Stimulated activated CD4-positive, alpha-beta T cell treated with anti-CD3 and anti-CD28 coated beads, Interleukin-2, amount 100 ng/mL, for 48 hours (primary cell): ENCODE data around the gene PLIN4.
A peak's percentile ranks its signal among the peaks of the same experiment; 100 is the strongest.
"Not testable (repeated sequence)": the region's sequence is repeated elsewhere in the genome, so short reads cannot be mapped to it uniquely, and the experiment has no call there.

ENCODE experiments used
- DNase-seq, 2 donors: peaks; one replicate each; pipeline ENCODE4 v3.0.0-alpha.2; 2020

PLIN4 gene, protein sequence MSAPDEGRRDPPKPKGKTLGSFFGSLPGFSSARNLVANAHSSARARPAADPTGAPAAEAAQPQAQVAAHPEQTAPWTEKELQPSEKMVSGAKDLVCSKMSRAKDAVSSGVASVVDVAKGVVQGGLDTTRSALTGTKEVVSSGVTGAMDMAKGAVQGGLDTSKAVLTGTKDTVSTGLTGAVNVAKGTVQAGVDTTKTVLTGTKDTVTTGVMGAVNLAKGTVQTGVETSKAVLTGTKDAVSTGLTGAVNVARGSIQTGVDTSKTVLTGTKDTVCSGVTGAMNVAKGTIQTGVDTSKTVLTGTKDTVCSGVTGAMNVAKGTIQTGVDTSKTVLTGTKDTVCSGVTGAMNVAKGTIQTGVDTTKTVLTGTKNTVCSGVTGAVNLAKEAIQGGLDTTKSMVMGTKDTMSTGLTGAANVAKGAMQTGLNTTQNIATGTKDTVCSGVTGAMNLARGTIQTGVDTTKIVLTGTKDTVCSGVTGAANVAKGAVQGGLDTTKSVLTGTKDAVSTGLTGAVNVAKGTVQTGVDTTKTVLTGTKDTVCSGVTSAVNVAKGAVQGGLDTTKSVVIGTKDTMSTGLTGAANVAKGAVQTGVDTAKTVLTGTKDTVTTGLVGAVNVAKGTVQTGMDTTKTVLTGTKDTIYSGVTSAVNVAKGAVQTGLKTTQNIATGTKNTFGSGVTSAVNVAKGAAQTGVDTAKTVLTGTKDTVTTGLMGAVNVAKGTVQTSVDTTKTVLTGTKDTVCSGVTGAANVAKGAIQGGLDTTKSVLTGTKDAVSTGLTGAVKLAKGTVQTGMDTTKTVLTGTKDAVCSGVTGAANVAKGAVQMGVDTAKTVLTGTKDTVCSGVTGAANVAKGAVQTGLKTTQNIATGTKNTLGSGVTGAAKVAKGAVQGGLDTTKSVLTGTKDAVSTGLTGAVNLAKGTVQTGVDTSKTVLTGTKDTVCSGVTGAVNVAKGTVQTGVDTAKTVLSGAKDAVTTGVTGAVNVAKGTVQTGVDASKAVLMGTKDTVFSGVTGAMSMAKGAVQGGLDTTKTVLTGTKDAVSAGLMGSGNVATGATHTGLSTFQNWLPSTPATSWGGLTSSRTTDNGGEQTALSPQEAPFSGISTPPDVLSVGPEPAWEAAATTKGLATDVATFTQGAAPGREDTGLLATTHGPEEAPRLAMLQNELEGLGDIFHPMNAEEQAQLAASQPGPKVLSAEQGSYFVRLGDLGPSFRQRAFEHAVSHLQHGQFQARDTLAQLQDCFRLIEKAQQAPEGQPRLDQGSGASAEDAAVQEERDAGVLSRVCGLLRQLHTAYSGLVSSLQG (N-terminal part only)

GRCh38 chr19:4518345-4519171 is at the start of gene PLIN4:
TSS of gene PLIN4 (minus strand) at chr19:4518486. CDS start at chr19:4518272, 214 bp downstream.
- no peak for DNase-seq

DNA sequence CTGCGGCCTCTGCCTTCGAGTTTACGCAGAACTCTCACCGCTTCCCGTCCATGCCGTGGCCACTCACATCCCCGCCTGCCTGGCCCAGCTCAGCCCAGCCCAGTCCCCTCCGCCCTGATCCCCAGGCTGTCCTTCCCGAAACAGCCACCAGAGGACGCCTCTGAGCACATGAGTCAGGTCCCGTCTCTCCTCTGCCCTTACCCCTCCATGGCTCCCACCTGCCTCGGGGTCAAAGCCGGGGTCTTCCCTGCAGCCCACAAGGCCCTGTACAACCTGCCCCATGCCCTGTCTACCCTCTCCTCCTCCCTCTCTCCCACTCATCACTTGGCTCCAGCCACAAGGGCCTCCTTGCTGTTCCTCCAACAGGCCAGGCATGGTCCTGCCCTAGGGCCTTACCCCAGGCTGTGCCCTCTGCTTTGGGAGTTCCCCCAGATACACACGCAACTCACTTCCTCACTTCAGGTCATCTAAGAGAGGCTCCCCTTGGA is 49.3 kb upstream of the PLIN4 start:
- DNase-seq, result peak; percentile 74 to 75

- no peak for DNase-seq
Measured at GRCh38 chr19:4566402-4567051, 48.2 kb upstream of the PLIN4 start.

DNA sequence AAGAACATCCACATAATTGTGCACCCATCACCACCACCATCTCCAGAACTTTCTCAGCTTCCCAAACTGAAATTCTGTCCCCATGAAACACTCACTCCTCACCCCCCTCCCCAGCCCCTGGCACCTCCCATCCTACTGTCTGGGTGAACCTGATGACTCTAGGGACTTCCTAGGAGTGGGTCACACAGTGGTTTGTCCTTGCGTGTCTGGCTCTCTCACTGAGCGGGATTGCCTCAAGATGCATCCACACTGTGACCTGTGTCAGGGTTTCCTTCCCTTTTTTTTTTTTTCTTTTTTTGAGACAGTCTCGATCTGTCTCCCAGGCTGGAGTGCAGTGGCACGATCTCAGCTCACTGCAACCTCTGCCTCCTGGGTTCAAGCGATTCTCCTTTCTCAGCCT is 45.3 kb upstream of the PLIN4 start:
- not testable (repeated sequence) for DNase-seq

GRCh38 chr19:4562085-4562484 is 43.8 kb upstream of the PLIN4 start:
- not testable (repeated sequence) for DNase-seq

DNA sequence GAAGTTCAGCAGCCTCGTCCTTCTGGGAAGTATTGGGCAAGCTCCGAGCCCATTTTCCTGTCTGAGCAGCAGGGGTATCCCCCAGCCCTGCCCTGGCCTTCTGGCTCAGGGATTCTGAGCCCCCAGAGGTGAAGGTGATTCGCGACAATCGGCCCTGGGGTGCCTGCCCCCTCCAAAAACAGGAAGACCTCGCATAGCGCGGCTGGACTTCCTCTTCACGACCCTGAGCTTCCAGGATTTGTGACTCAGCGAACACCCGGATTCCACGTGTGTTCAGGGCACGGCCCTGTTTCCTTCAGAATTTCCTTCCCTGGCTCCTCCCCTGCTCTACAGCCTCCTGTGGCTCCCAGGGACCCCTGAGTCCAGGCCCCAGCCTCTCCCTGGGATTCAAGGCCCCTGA is 41.3 kb upstream of the PLIN4 start, which contains the start of gene SEMA6B:
Gene SEMA6B, minus strand, starts transcription at position 116 of the 400 bp plus-strand sequence. CDS start 1,227 bp downstream, outside the sequence.
- no peak for DNase-seq

GRCh38 chr19:4557971-4558941 is 40.0 kb upstream of the PLIN4 start:
- peak; percentile 40 to 58 for DNase-seq

DNA sequence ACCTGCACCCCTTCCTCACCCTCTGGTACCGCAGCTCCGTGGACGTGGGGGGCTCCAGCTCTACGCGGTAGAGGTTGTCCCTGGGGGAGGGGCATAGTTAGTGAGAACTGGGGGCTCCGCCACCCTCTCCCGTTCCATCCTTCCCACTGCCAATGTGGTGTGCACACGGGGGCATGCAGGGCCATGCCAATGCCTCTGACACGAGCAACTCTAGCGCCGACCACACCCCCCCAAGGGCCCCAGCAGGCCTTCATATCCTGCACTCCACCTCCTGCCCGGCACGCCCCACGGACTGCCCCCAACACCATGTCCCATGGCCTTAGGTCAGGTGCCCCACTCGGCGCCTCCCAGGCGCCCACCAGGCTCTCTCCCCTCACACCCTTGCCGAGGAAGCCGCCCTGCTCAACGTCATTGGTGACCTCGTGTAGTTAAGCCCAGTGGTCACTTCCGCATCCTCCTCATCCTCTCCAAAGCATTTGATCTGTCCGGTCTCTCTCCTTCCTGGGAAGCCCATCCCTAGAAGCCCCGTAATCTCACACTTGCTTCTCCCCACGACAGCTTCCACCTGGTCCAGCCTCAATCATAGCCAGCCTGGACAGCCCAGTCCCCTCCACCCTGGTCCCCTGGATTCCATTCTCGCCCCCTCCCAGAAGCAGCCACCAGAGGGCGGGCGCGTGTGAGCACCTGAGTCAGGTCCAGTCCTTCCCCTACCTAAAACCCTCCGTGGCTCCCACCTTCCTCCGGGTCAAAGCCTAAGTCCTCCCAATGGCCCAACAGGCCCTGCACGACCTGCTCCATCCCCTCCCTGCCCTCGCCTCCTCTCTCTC is 39.1 kb upstream of the PLIN4 start:
- DNase-seq, result no peak

DNA sequence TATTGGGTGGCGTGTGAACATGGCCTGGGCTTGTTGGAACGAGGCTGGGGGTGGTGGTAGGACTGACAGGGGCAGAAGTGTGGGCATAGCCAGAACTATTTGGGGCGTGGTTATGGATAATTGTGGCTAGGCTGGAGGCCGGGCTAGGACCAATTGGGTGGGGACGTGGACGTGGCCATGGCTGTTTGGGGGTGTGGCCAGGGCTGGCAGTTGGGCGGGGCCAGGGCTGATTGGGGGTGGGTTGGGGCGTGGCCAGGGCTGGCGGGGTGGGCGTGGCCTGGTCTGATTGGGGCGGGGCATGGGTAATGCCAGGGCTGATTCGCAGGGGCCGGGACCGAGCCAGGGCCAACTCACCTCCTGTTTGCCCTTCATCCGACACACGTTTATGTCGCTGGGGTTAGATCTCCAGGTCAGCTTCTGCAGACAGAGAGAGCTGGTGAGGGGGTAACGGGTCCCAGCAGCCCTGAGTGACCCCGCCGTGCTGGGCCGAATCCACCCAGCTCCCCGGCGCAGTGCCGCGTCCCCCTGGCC is 38.4 kb upstream of the PLIN4 start:
- peak; percentile 23 to 52 for DNase-seq

GRCh38 chr19:4555657-4556561 is 37.6 kb upstream of the PLIN4 start:
- no peak for DNase-seq

- DNase-seq, result no peak
Measured at GRCh38 chr19:4554717-4555116, 36.4 kb upstream of the PLIN4 start.

DNA sequence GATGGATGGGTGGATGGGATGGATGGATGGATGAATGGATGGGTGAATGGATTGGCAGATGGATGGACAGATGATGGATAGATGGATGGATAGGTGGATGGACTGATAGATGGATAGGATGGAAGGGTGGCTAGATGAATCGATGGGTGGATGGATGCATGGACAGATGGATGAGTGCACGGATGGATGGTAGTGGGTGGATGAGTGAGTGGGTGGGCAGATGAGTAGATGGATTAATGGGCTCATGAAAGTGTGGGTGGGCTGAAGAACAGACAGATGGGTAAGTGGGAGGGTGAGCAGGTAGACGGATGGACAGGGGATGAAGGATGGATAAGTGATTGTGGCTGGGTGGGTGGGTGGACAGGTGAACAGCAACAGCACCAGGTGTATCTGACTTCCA is 35.5 kb upstream of the PLIN4 start:
- DNase-seq, result no peak

DNA sequence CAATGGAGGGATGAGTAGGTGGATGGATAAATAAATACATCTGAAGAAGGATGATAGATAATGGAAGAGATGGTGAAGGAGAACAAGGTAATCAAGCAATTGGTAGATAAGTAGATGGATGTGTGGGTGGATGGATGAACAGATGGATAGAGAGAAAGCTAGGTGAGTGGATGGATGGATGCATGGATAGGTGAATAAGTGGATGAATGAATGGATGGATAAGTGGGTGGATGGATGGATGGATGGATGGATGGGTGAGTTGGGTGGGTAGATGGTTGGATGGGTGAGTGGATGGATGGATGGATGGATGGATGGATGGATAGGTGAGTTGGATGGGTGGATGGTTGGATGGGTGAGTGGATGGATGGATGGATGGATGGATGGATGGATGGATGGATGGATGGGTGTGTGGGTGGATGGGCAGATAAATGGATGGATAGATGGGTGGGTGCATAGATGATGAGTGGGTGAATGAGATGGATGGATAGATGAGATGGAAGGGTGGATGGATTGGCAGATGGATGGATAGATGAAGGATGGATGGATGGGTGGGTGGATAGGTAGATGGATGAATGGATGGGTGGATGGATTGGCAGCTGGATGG is 34.9 kb upstream of the PLIN4 start:
- no peak for DNase-seq

GRCh38 chr19:4552525-4552819 is 34.2 kb upstream of the PLIN4 start:
- no peak for DNase-seq

GRCh38 chr19:4550479-4551050 is 32.3 kb upstream of the PLIN4 start:
- no peak for DNase-seq

- DNase-seq, result no peak
Measured at GRCh38 chr19:4550018-4550417, 31.7 kb upstream of the PLIN4 start.

- DNase-seq, result no peak
Measured at GRCh38 chr19:4548238-4548584, 29.9 kb upstream of the PLIN4 start.
